Pancreas (tissue), 10 donors: ENCODE measurements around the gene RHAG. TPM values are rescaled to one million over a fixed set of nuclear protein-coding genes. Genes with fewer than 3 reads are reported as not detected.

Source experiments
- ATAC-seq, 4 donors: fragments of 200-7000 bp; cut with Tn5 transposase; one replicate each; pipeline versions ENCODE4 v1.8.0 to v1.9.1; 2020; ENCODE audit warnings: mild to moderate bottlenecking in 4 of 4, moderate library complexity in 4 of 4
- DNase-seq, 6 donors: peaks; one replicate each; pipeline ENCODE4 v3.0.0-alpha.2; 2020
- FAIRE-seq: peaks from 2 replicates; lab custom pipeline; 2012; peaks lifted over from hg19 to GRCh38; lab: Jason Lieb, UNC
- H3K27ac ChIP-seq, 4 donors: fragments of 200-600 bp; sonication (generic); 1 replicate in 3 of 4; 2 replicates in 1 of 4; pipeline versions ENCODE4 v1.5.0 to v1.8.0; 2020
- H3K27me3 ChIP-seq, 4 donors: fragments of 200-600 bp; one replicate each; pipeline ENCODE4 v1.8.0; 2021
- H3K36me3 ChIP-seq, 3 donors: fragments of 200-600 bp; sonication (generic) in 1 of 3; one replicate each; pipeline versions ENCODE4 v1.5.0 to v1.8.0; 2020 to 2021
- H3K4me1 ChIP-seq, 3 donors: fragments of 200-600 bp; one replicate each; pipeline ENCODE4 v1.8.0; 2021
- H3K4me3 ChIP-seq, 4 donors: fragments of 200-600 bp; sonication (generic) in 2 of 4; one replicate each; pipeline versions ENCODE4 v1.5.0 to v1.8.0; 2020 to 2021
- H3K9me3 ChIP-seq, 4 donors: fragments of 200-600 bp; one replicate each; pipeline ENCODE4 v1.8.0; 2021
- WGBS, 2 donors: extraction: QIAGEN DNeasy Blood & Tissue Kit; methylation state at CpG; one replicate each; pipeline ENCODE4 v1.1.7; 2013; 5-methylcytosine and 5-hydroxymethylcytosine counted together
- intact Hi-C, 3 donors: fragments of 100-400 bp; cut with DNase I; formaldehyde crosslinking; loops; one replicate each; pipeline versions ENCODE4 v1.11.1 to v1.14.2; 2022
- polyA plus RNA-seq, 2 donors: library from polyadenylated mRNA; stranded (reverse); fragments of 200-250 nt; gene quantifications; one replicate each; pipeline ENCODE4 v1.2.3, GENCODE V29; 2013
- total RNA-seq, 6 donors: library from RNA; stranded (reverse); fragmentation: NEBNext Ultra II Directional in 4 of 6; extraction: Animal tissue kit (Norgen Biotek cat#: 25700) in 4 of 6; gene quantifications; one replicate each; pipeline versions ENCODE4 v1.2.1 to v1.2.4, GENCODE V29; 2021 to 2023
- TF ChIP-seq, protein P1 (sequence below), 4 donors: fragments of 200-600 bp; sonication (generic) in 3 of 4; IDR thresholded peaks; one replicate each; pipeline versions ENCODE4 v1.5.0 to v1.8.0; 2021; ENCODE audit warnings: antibody characterized with exemption in 4 of 4
- donor health status: healthy with polysubstance abuse.
- donor health status: DM: no; HTN: no; CAD: no; lungs with moderate emphysema.
- donor health status: DM: no; HTN: no; CAD: no.
- donor health status: control.
- donor health status: control.
- donor health status: Bipolar disorder and iron deficiency.
- donor health status: DM: yes; HTN: yes; CAD: no.
- donor health status: DM: no; HTN: no; CAD: no.
- donor health status: DM: no; HTN: no; CAD: no.
- donor health status: DM: yes; HTN: yes; CAD: no.

The RHAG gene
- total and polyA plus RNA-seq, 8 donors, result 0.28 TPM; not detected in 7

DNA sequence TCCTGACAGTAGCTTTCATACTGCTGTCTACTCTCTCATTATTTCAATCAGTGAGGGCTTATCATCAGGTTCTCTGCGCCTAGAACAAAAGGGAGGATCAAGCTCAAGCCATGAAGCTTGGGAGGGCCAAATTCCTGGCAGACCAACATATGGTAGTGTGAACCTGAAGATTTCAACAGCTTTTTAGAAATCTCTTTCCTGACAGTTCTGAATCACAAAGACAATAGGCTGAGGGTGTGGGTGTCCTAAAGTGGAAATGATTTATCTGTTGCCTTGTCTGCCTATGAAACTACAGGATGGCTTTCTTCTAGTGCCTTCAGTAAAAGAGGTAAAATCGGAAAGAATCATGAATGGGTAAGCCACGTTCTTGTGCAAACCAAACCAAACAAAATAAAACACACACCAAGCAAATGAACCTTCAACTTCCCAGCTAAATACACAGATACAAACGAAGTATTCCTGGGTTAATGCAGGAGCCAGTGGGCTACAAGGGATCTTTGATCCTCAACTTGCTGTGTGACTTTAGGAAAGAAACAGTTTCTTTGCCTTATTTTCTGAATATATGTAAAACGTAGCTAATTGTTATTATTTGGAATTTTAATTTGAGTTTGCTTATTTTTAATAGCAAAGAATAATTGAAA is 2.7 kb upstream of the RHAG start:
- Histone ChIP-seq H3K4me1 (no peaks in the 10 kb centered on the region), H3K36me3 (no peaks in the 10 kb centered on the region), H3K27ac (no peak overlapping the region), H3K27me3 (no peaks in the 10 kb centered on the region), H3K9me3 (no peaks in the 10 kb centered on the region), H3K4me3 (no peak overlapping the region)
- DNase-seq (no peak), ATAC-seq (no peak), FAIRE-seq (no peak)
- WGBS, 2 donors, result 50 to 64% methylated on average over 5 of the region's 5 CpGs
- intact Hi-C loops, result no loop called here
- TF ChIP-seq, protein P1, sequence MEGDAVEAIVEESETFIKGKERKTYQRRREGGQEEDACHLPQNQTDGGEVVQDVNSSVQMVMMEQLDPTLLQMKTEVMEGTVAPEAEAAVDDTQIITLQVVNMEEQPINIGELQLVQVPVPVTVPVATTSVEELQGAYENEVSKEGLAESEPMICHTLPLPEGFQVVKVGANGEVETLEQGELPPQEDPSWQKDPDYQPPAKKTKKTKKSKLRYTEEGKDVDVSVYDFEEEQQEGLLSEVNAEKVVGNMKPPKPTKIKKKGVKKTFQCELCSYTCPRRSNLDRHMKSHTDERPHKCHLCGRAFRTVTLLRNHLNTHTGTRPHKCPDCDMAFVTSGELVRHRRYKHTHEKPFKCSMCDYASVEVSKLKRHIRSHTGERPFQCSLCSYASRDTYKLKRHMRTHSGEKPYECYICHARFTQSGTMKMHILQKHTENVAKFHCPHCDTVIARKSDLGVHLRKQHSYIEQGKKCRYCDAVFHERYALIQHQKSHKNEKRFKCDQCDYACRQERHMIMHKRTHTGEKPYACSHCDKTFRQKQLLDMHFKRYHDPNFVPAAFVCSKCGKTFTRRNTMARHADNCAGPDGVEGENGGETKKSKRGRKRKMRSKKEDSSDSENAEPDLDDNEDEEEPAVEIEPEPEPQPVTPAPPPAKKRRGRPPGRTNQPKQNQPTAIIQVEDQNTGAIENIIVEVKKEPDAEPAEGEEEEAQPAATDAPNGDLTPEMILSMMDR (IDR thresholded peaks at IDR 0.05), result no peak

DNA sequence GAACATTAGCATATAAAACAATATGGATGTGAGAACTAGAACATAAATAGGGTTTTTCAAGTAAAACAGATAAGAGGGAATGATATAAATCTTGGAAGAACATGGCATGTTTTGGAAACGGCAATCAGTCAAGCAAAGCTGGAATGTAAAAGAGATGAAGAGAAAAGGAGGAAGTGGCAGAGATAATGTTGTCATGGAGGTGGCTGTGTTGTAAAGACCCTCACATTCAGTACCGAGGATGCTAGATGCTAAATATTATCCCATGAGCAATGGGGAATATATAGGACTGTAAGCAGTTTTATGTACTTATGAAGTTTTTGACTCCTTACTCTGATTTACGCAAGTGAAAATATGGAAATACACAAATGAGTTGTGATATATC is 702 bp upstream of the RHAG start:
- H3K27ac ChIP-seq, result no peak overlapping the region
- 67 to 68% methylated on average over 3 of the region's 3 CpGs for WGBS, 2 donors
- H3K36me3 ChIP-seq, result no peaks in the 10 kb centered on the region
- TF ChIP-seq, protein P1 (IDR thresholded peaks at IDR 0.05), result no peak
- intact Hi-C loops, result no loop called here
- DNase-seq (no peak), FAIRE-seq (no peak), ATAC-seq (no peak)
- H3K4me3 ChIP-seq, result no peak overlapping the region
- H3K4me1 ChIP-seq, result no peaks in the 10 kb centered on the region
- H3K27me3 ChIP-seq, result no peaks in the 10 kb centered on the region
- H3K9me3 ChIP-seq, result no peaks in the 10 kb centered on the region

DNA sequence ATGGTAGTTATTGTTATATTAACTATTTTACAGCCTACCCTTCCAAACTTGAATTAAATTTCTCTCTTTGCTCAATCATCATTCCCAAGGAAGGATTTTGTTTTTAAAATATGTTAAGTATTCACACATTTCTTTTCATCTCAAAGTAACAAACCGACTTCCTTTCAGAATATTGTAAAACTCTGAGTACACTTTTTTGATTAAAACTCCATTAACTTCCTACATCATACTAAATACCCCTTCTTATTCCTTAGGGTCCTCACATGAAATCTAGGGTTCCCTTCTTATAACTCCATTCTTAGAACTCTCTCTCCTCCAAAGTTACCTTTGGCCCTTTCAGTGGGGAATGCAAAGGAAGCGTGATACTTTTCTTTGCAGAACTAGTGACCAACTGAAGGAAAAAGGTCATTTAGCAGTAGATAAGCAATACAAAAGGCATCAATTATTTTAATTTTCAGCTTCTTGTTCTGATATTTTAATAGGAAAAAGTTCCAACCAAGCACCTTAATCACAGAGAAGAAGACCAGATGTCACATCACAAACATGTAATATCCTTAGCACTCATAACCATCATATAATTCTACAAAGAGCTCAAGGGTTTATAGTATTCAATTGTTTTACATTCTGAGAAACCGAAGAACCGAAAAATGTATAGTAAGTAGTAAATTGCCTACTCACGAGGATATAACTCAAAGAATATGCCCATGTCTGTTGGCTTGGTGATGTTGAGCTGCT is 494 bp downstream of the RHAG start:
- Histone ChIP-seq H3K27ac (no peak overlapping the region), H3K27me3 (no peaks in the 10 kb centered on the region), H3K4me1 (no peaks in the 10 kb centered on the region), H3K36me3 (no peaks in the 10 kb centered on the region), H3K4me3 (no peak overlapping the region), H3K9me3 (no peaks in the 10 kb centered on the region)
- FAIRE-seq (no peak), ATAC-seq (no peak), DNase-seq (no peak)
- TF ChIP-seq, protein P1 (IDR thresholded peaks at IDR 0.05), result no peak
- 72 to 87% methylated on average over 5 of the region's 5 CpGs for WGBS, 2 donors
- intact Hi-C loops, result no loop called here

DNA sequence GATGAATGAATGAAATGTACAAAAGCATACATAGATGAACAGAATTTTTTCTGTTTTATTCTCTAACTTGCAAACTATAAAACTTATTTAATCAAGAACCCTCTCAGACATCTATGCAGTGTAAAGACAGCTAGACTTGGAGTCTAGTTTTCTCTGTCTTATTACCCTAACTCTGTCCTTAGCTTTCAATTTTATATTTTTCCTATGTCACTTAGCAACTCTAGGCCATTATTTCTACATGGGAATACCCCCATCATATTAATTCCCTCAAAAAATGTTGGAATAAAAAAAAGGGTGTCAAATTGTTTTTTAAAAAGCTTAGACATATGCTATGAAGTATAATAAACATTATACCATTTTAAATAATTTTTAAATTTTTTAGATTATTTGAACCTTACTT is 1.2 kb downstream of the RHAG start:
- H3K4me1 ChIP-seq, result no peaks in the 10 kb centered on the region
- intact Hi-C loops, result no loop called here
- no peaks in the 10 kb centered on the region for H3K36me3 ChIP-seq
- no peak overlapping the region for H3K4me3 ChIP-seq
- no peak for FAIRE-seq
- ATAC-seq, result no peak
- no peak for DNase-seq
- H3K27ac ChIP-seq, result no peak overlapping the region
- H3K27me3 ChIP-seq, result no peaks in the 10 kb centered on the region
- TF ChIP-seq, protein P1 (IDR thresholded peaks at IDR 0.05), result no peak
- H3K9me3 ChIP-seq, result no peaks in the 10 kb centered on the region

DNA sequence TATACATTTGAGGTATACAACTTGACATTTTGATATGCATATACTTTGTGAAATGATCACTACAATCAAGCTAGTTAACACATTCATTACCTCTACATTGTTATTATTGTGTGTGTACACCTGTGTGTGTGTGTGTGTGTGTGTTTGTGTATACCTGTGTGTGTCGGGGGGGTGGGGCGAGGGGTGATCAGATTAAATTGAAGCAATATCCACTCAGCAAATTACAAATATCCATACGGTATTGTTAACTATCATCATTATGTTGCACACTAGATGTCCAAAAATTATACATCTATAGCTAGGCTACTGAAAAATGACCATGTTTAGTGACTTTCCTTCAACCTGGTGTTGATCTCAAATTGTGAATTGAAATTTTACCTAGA is 1.8 kb downstream of the RHAG start:
- Histone ChIP-seq H3K36me3 (no peaks in the 10 kb centered on the region), H3K9me3 (no peaks in the 10 kb centered on the region), H3K27me3 (no peaks in the 10 kb centered on the region), H3K27ac (no peak overlapping the region), H3K4me3 (no peak overlapping the region), H3K4me1 (no peaks in the 10 kb centered on the region)
- FAIRE-seq, result no peak
- TF ChIP-seq, protein P1 (IDR thresholded peaks at IDR 0.05), result no peak
- WGBS, 2 donors, result 58 to 64% methylated on average over 3 of the region's 3 CpGs
- DNase-seq, result no peak
- intact Hi-C loops, result no loop called here
- no peak for ATAC-seq
